CD4-positive, alpha-beta T cell treated with Interleukin-15 for 1 hour (primary cell): ENCODE measurements around the gene ELAVL1.

Experiments used
- DNase-seq: peaks from one replicate; pipeline ENCODE4 v3.0.0-alpha.2; 2020

Gene ELAVL1

DNA sequence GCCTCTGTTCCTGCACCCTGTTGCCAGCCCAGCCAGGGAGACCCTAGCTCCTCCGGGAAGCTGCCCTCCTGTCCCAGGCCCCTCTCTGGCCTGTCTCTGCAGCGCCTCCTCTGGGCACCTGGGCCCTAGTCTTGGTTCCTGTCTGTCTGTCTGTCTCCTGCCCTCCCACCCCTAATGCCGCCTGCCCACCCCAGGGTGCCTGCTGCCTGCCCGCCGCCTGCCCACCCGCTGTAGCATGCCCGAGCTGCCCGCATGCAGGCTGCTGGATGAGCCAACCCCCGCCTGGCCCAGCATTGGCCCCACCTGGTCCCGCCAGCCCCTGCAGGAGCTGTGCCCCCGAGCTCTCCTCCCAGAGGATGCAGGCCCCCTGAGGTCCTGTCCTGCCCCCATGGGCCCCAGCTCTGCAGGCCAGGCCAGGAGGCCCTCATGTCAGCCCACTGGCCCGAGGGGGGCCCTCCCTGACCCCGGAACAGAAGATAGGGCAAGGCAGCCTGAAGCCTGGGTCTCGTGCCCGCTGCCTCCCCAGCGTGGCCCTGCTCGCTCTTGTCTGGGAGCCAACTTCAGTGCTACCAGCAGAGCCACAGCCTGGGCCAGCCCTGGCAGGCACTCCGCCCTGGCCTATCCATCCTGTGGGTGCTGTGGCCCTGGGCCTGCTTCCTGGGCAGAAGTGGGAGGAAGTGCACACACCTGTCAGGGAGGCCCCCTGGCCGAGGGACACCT is 96.5 kb downstream of the ELAVL1 start:
- DNase-seq: no peak
